ENCODE measurements around the gene GPRC5D.

DNA sequence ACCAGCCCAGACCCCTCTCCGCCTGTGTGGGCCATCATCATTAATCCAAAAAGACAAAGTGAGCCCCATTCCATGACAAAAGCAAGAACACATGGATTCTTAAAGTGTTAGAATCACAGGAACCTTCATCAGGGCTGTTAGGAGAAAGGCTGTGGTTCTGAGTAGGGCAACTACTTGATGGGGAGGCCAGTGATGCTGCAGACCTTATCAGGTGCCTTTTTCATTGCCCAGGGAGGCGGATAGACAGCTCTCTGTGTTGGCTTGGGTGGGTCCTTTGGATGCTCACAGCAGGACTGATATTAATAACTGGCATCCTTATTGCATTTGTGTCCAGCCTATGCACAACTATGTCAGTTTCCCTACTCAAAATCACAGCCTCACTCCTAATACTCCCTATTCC, 45.8 kb upstream of the GPRC5D start:
- TF ChIP-seq RCOR1 (IDR thresholded peaks at IDR 0.05; ENCODE audit: low read length): no peak
- no peak for TF ChIP-seq RAD21 (IDR thresholded peaks at IDR 0.05; ENCODE audit: low read length)
- TF ChIP-seq, protein P1, sequence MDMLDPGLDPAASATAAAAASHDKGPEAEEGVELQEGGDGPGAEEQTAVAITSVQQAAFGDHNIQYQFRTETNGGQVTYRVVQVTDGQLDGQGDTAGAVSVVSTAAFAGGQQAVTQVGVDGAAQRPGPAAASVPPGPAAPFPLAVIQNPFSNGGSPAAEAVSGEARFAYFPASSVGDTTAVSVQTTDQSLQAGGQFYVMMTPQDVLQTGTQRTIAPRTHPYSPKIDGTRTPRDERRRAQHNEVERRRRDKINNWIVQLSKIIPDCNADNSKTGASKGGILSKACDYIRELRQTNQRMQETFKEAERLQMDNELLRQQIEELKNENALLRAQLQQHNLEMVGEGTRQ (IDR thresholded peaks at IDR 0.05; ENCODE audit: borderline replicate concordance, low read depth, low read length): no peak
- no peak for TF ChIP-seq FOXM1 (IDR thresholded peaks at IDR 0.05; ENCODE audit: low read depth)
- TF ChIP-seq CTCF (IDR thresholded peaks at IDR 0.05): no peak
- TF ChIP-seq FOXJ3 (CRISPR knock-in tag; IDR thresholded peaks at IDR 0.05): no peak
- TF ChIP-seq YY1 (IDR thresholded peaks at IDR 0.05; ENCODE audit: low read depth): no peak
- TF ChIP-seq POLR2AphosphoS5 (IDR thresholded peaks at IDR 0.05; ENCODE audit: low read depth, low read length): no peak
- TF ChIP-seq JUND (IDR thresholded peaks at IDR 0.05): no peak
- TF ChIP-seq CHD2 (IDR thresholded peaks at IDR 0.05; ENCODE audit: low read length, partially characterized antibody): no peak

Measured in SK-N-SH (cell line).